HG02870 (cell line): Measurements from ENCODE around the gene APBA2.

Source experiments
- ATAC-seq: cut with Tn5 transposase; IDR thresholded peaks from one replicate; pipeline ENCODE4 v1.9.1; 2021; ENCODE audit warnings: mild to moderate bottlenecking, moderate library complexity; ENCODE audit not compliant: unreplicated experiment

Gene APBA2

GRCh38 chr15:29072444-29072843, 186.7 kb downstream of the APBA2 start:
- no peak for ATAC-seq

- no peak for ATAC-seq
These were observed 188.3 kb downstream of the APBA2 start for GRCh38 chr15:29074045-29074444.

GRCh38 chr15:29078541-29078940, 192.8 kb downstream of the APBA2 start:
- no peak for ATAC-seq

- ATAC-seq = no peak
These were observed 193.7 kb downstream of the APBA2 start for GRCh38 chr15:29079479-29079878.

GRCh38 chr15:29081781-29082180, 196.0 kb downstream of the APBA2 start:
- no peak for ATAC-seq

GRCh38 chr15:29083161-29083560, 197.4 kb downstream of the APBA2 start:
- ATAC-seq = no peak

- ATAC-seq = no peak
These were observed 198.1 kb downstream of the APBA2 start for GRCh38 chr15:29083858-29084257.

GRCh38 chr15:29086001-29086400, 200.2 kb downstream of the APBA2 start:
- no peak for ATAC-seq

GRCh38 chr15:29086891-29087290, 201.1 kb downstream of the APBA2 start:
- ATAC-seq = no peak

GRCh38 chr15:29087521-29088285, 201.9 kb downstream of the APBA2 start:
- ATAC-seq = no peak

GRCh38 chr15:29088666-29089065, 202.9 kb downstream of the APBA2 start:
- no peak for ATAC-seq

- no peak for ATAC-seq
These were observed 204.2 kb downstream of the APBA2 start for GRCh38 chr15:29089731-29090616.

- ATAC-seq = no peak
These were observed 205.1 kb downstream of the APBA2 start for GRCh38 chr15:29090617-29091466.

- no peak for ATAC-seq
These were observed 205.9 kb downstream of the APBA2 start for GRCh38 chr15:29091666-29092065.

GRCh38 chr15:29092376-29093064, 206.7 kb downstream of the APBA2 start:
- no peak for ATAC-seq

- ATAC-seq = no peak
These were observed 207.3 kb downstream of the APBA2 start for GRCh38 chr15:29093065-29093435.

- ATAC-seq = no peak
These were observed 208.0 kb downstream of the APBA2 start for GRCh38 chr15:29093696-29094343.

- ATAC-seq = no peak
These were observed 208.9 kb downstream of the APBA2 start for GRCh38 chr15:29094711-29095110.

GRCh38 chr15:29095746-29096145, 210.0 kb downstream of the APBA2 start:
- ATAC-seq = no peak

GRCh38 chr15:29097168-29097567, 211.4 kb downstream of the APBA2 start:
- ATAC-seq = no peak
